ENCODE measurements around the gene ZMAT5.

- TF ChIP-seq POLR2A (IDR thresholded peaks at IDR 0.05) (no peak), CTCF (IDR thresholded peaks at IDR 0.05) (no peak)
Measured at GRCh38 chr22:29780220-29780619, 13.4 kb upstream of the ZMAT5 start.

All from sigmoid colon (tissue), 3 donors.